HEK293T (cell line): ENCODE data around the gene NUBPL.

ENCODE experiments used
- ARNT ChIP-seq: fragments of 450-650 bp; IDR thresholded peaks from 2 replicates; pipeline ENCODE4 v1.6.1; 2017; ENCODE audit warnings: mild to moderate bottlenecking
- BHLHE40 ChIP-seq: fragments of 450-650 bp; IDR thresholded peaks from 2 replicates; pipeline ENCODE4 v1.6.1; 2016; ENCODE audit warnings: mild to moderate bottlenecking, moderate library complexity, borderline replicate concordance
- CTBP1 ChIP-seq: fragments of 450-650 bp; IDR thresholded peaks from 2 replicates; pipeline ENCODE4 v1.6.1; 2016; ENCODE audit warnings: borderline replicate concordance
- FOXA1 ChIP-seq: fragments of 450-650 bp; IDR thresholded peaks from 2 replicates; pipeline ENCODE4 v1.6.1; 2016; ENCODE audit warnings: mild to moderate bottlenecking
- FOXK2 ChIP-seq: fragments of 450-650 bp; IDR thresholded peaks from 2 replicates; pipeline ENCODE4 v1.6.1; 2016; ENCODE audit warnings: mild to moderate bottlenecking
- FOXM1 ChIP-seq: fragments of 450-650 bp; IDR thresholded peaks from 2 replicates; pipeline ENCODE4 v1.6.1; 2017; ENCODE audit warnings: mild to moderate bottlenecking, borderline replicate concordance
- HDGF ChIP-seq: fragments of 450-650 bp; IDR thresholded peaks from 2 replicates; pipeline ENCODE4 v1.6.1; 2017; ENCODE audit warnings: antibody characterized with exemption, borderline replicate concordance
- L3MBTL2 ChIP-seq: fragments of 450-650 bp; conservative IDR thresholded peaks from 2 replicates; pipeline ENCODE4 v1.6.1; 2016; ENCODE audit warnings: mild to moderate bottlenecking
- SP1 ChIP-seq: fragments of 450-650 bp; IDR thresholded peaks from 2 replicates; pipeline ENCODE4 v1.6.1; 2017
- SUZ12 ChIP-seq: fragments of 450-650 bp; IDR thresholded peaks from 2 replicates; pipeline ENCODE4 v1.6.1; 2016; ENCODE audit warnings: mild to moderate bottlenecking
- TARDBP ChIP-seq: fragments of 450-650 bp; IDR thresholded peaks from 2 replicates; pipeline ENCODE4 v1.6.1; 2016
- ZNF384 ChIP-seq: fragments of 450-650 bp; IDR thresholded peaks from 2 replicates; pipeline ENCODE4 v1.6.1; 2016
- TF ChIP-seq, protein P1 (sequence below): fragments of 450-650 bp; IDR thresholded peaks from 2 replicates; pipeline ENCODE4 v1.6.1; 2016

DNA sequence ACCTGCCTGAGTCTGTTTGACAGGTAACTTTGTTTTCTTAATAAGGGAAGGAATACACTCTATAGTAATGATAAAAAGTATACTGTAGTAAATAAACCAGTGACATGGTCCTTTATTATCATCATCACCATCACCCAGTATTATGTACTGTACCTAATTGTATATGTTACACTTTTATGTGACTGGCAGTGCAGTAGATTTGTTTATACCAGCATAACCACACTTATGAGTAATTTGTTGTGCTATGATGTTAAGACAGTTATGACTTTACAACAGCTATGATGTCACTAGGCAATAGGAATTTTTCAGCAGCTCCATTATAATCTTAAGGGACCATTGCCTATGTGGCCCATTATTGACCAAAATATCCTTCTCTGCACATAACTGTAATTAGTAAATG, 155.0 kb downstream of the NUBPL start:
- no peak for TF ChIP-seq SP1
- TF ChIP-seq L3MBTL2: no peak
- no peak for TF ChIP-seq HDGF
- TF ChIP-seq BHLHE40: no peak
- TF ChIP-seq ZNF384: no peak
- TF ChIP-seq CTBP1: no peak
- no peak for TF ChIP-seq FOXK2
- no peak for TF ChIP-seq ARNT
- TF ChIP-seq, protein P1, sequence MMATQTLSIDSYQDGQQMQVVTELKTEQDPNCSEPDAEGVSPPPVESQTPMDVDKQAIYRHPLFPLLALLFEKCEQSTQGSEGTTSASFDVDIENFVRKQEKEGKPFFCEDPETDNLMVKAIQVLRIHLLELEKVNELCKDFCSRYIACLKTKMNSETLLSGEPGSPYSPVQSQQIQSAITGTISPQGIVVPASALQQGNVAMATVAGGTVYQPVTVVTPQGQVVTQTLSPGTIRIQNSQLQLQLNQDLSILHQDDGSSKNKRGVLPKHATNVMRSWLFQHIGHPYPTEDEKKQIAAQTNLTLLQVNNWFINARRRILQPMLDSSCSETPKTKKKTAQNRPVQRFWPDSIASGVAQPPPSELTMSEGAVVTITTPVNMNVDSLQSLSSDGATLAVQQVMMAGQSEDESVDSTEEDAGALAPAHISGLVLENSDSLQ: no peak
- no peak for TF ChIP-seq TARDBP
- TF ChIP-seq SUZ12: no peak
- no peak for TF ChIP-seq FOXA1
- no peak for TF ChIP-seq FOXM1
